ENCODE data around the gene WDR64. TPM values are rescaled to one million over a fixed set of nuclear protein-coding genes. Genes with fewer than 3 reads are reported as not detected.
"Not testable (repeated sequence)": the region's sequence is repeated elsewhere in the genome, so short reads cannot be mapped to it uniquely, and the experiment has no call there.

WDR64 gene
- total and polyA plus RNA-seq, 2 of the 4 experiments (the other 2 are of a cell fraction) = not detected

- Histone ChIP-seq H4K20me1 (ENCODE audit: insufficient read depth, low read length) (no peaks in the 10 kb centered on the region), H3K79me1 (ENCODE audit: low read depth in 1 of 2, low read length in 2 of 2) (no peaks in the 10 kb centered on the region), H3K14ac (replicated peaks; ENCODE audit: low read depth, low read length) (no peak overlapping the region), H4K8ac (ENCODE audit: low read depth in 2 of 2, low read length in 2 of 2) (no peak overlapping the region), H2BK15ac (ENCODE audit: low read depth, low read length) (no peak overlapping the region), H3K4me2 (ENCODE audit: low read depth, low read length) (no peak overlapping the region), H3K4me3 (ENCODE audit: insufficient read depth, low read depth, low read length) (no peak overlapping the region), H3K27me3 (ENCODE audit: control insufficient read depth, insufficient read depth, low read length) (peaks cover 4% of the 10 kb centered on the region; the same call in 1 of the 2 replicates), H2BK5ac (ENCODE audit: low read depth, low read length, poor library complexity, severe bottlenecking) (no peak overlapping the region), H3K56ac (ENCODE audit: extremely low read depth, insufficient read depth, low read length) (no peak overlapping the region), H4K5ac (ENCODE audit: low read depth, low read length) (no peak overlapping the region), H2AK9ac (replicated peaks; ENCODE audit: low read depth, low read length, poor library complexity) (no peak overlapping the region), H3K18ac (ENCODE audit: low read depth, low read length) (no peak overlapping the region), H3K23ac (ENCODE audit: low read depth, low read length) (no peak overlapping the region), H3K4me1 (ENCODE audit: control insufficient read depth, insufficient read depth, low read length) (no peaks in the 10 kb centered on the region), H3K27ac (ENCODE audit: insufficient read depth, low read length) (no peak overlapping the region), H3K9me1 (ENCODE audit: insufficient read depth, low read length) (no peaks in the 10 kb centered on the region), H2BK120ac (ENCODE audit: low read depth, low read length) (no peak overlapping the region), H2BK20ac (ENCODE audit: low read depth, low read length) (no peak overlapping the region), H2AFZ (replicated peaks; ENCODE audit: low read length, poor library complexity) (no peak overlapping the region), H4K91ac (ENCODE audit: insufficient read depth, low read depth, low read length) (no peak overlapping the region), H3K9me3 (ENCODE audit: control insufficient read depth, insufficient read depth, low read length) (no peaks in the 10 kb centered on the region), H2AK5ac (ENCODE audit: low read depth, low read length) (no peak overlapping the region), H3K36me3 (ENCODE audit: control insufficient read depth, insufficient read depth, low read length) (no peaks in the 10 kb centered on the region), H3K9ac (ENCODE audit: low read depth, low read length) (no peak overlapping the region), H3K4ac (ENCODE audit: low read depth, low read length) (no peak overlapping the region)
- in situ Hi-C loops (cut with MboI; ENCODE audit: low sequenced_read_pairs) (no loop called here), intact Hi-C loops (cut with micrococcal nuclease) (no loop called here), dilution Hi-C loops (cut with HindIII; ENCODE audit: low sequenced_read_pairs, unreplicated experiment) (no loop called here)
- TF ChIP-seq MAZ (IDR thresholded peaks at IDR 0.05; ENCODE audit: borderline replicate concordance, low read depth, low read length) (no peak), BHLHE40 (IDR thresholded peaks at IDR 0.05; ENCODE audit: low read depth, low read length) (no peak), ELK1 (IDR thresholded peaks at IDR 0.05; ENCODE audit: borderline replicate concordance, low read depth, low read length) (no peak), NFE2L2 (IDR thresholded peaks at IDR 0.05; ENCODE audit: low read depth, low read length) (no peak), RFX5 (IDR thresholded peaks at IDR 0.05; ENCODE audit: low read depth, low read length) (no peak), SMC3 (IDR thresholded peaks at IDR 0.05; ENCODE audit: low read depth, low read length) (no peak)
- ChIA-PET CTCF (no interaction called here), POLR2A (ENCODE audit: unreplicated experiment) (no interaction called here)
- DNase-seq = no peak
- WGBS, 2 experiments (ENCODE audit: extremely low coverage in 2 of 2, insufficient read length in 1 of 2) = no CpG with 5 or more reads among the region's 5 CpGs
- ATAC-seq (ENCODE audit: low read depth) = no peak
- no TSS peak for BruUV-seq (replicated peaks)
Measured at GRCh38 chr1:241734533-241734932, 82.5 kb downstream of the WDR64 start.

- ATAC-seq (ENCODE audit: low read depth); H3K23ac ChIP-seq (ENCODE audit: low read depth, low read length); intact Hi-C loops (cut with micrococcal nuclease); H3K18ac ChIP-seq (ENCODE audit: low read depth, low read length); H3K4ac ChIP-seq (ENCODE audit: low read depth, low read length); H3K4me2 ChIP-seq (ENCODE audit: low read depth, low read length); H3K27ac ChIP-seq (ENCODE audit: insufficient read depth, low read length); H2BK20ac ChIP-seq (ENCODE audit: low read depth, low read length); CTCF ChIA-PET; H3K56ac ChIP-seq (ENCODE audit: extremely low read depth, insufficient read depth, low read length); H2AFZ ChIP-seq (replicated peaks; ENCODE audit: low read length, poor library complexity); H3K4me1 ChIP-seq (ENCODE audit: control insufficient read depth, insufficient read depth, low read length); in situ Hi-C loops (cut with MboI; ENCODE audit: low sequenced_read_pairs); H3K9me1 ChIP-seq (ENCODE audit: insufficient read depth, low read length); dilution Hi-C loops (cut with HindIII; ENCODE audit: low sequenced_read_pairs, unreplicated experiment); H2AK5ac ChIP-seq (ENCODE audit: low read depth, low read length); H4K91ac ChIP-seq (ENCODE audit: insufficient read depth, low read depth, low read length); H3K9me3 ChIP-seq (ENCODE audit: control insufficient read depth, insufficient read depth, low read length); H2BK5ac ChIP-seq (ENCODE audit: low read depth, low read length, poor library complexity, severe bottlenecking); H2BK15ac ChIP-seq (ENCODE audit: low read depth, low read length); H3K36me3 ChIP-seq (ENCODE audit: control insufficient read depth, insufficient read depth, low read length); DNase-seq; H3K27me3 ChIP-seq (ENCODE audit: control insufficient read depth, insufficient read depth, low read length); BruUV-seq (replicated peaks); H4K8ac ChIP-seq (ENCODE audit: low read depth in 2 of 2, low read length in 2 of 2); POLR2A ChIA-PET (ENCODE audit: unreplicated experiment); H2AK9ac ChIP-seq (replicated peaks; ENCODE audit: low read depth, low read length, poor library complexity); H4K20me1 ChIP-seq (ENCODE audit: insufficient read depth, low read length); H3K4me3 ChIP-seq (ENCODE audit: insufficient read depth, low read depth, low read length); H3K14ac ChIP-seq (replicated peaks; ENCODE audit: low read depth, low read length); H3K79me1 ChIP-seq (ENCODE audit: low read depth in 1 of 2, low read length in 2 of 2); H2BK120ac ChIP-seq (ENCODE audit: low read depth, low read length); H4K5ac ChIP-seq (ENCODE audit: low read depth, low read length); H3K9ac ChIP-seq (ENCODE audit: low read depth, low read length): not testable (repeated sequence)
- WGBS, 2 experiments (ENCODE audit: extremely low coverage in 2 of 2, insufficient read length in 1 of 2) = no CpG with 5 or more reads among the region's 8 CpGs
Measured at GRCh38 chr1:241735493-241735926, 83.4 kb downstream of the WDR64 start.
